Caco-2 (cell line): Measurements from ENCODE around the gene SMYD3. TPM values are rescaled to one million over a fixed set of nuclear protein-coding genes. Genes with fewer than 3 reads are reported as not detected.

Experiments
- BruUV-seq: library from RNA; stranded (reverse); fragments of 400-500 nt; replicated peaks from 2 replicates; lab custom pipeline; 2021; lab: Mats Ljungman, UMichigan
- CTCF ChIA-PET: fragments of 300-600 bp; sonication (Branson Sonifier 250); formaldehyde crosslinking; loops from one replicate; lab custom pipeline; 2022; ENCODE audit warnings: antibody characterized with exemption; lab: Charles Lee
- POLR2A ChIA-PET: fragments of 300-600 bp; sonication (Branson Sonifier 250); formaldehyde crosslinking; loops from one replicate; lab custom pipeline; 2022; ENCODE audit warnings: antibody characterized with exemption; lab: Charles Lee
- DNase-seq, 2 experiments: peaks; one replicate each; pipeline versions ENCODE4 v3.0.0 to v3.0.0-alpha.2; 2020 to 2022
- H3K27me3 ChIP-seq: replicated peaks from 2 replicates; pipeline ENCODE4 v1.6.0; 2011; ENCODE audit warnings: low read length; ENCODE audit not compliant: control insufficient read depth, insufficient read depth
- H3K36me3 ChIP-seq: 2 replicates; pipeline ENCODE4 v1.5.1; 2011; ENCODE audit warnings: low read length; ENCODE audit not compliant: control insufficient read depth, insufficient read depth
- H3K4me1 ChIP-seq: fragments of 250-450 bp; sonication (Bioruptor Pico); 2 replicates; pipeline ENCODE4 v1.5.1; 2020; ENCODE audit warnings: mild to moderate bottlenecking
- H3K4me3 ChIP-seq: 2 replicates; pipeline ENCODE4 v1.5.1; 2011; ENCODE audit warnings: low read depth, mild to moderate bottlenecking, control low read depth, low read length
- H3K9me3 ChIP-seq: fragments of 250-450 bp; sonication (Bioruptor Pico); 2 replicates; pipeline ENCODE4 v1.5.1; 2020; ENCODE audit warnings: mild to moderate bottlenecking, moderate library complexity
- H3K27ac Mint-ChIP-seq: one replicate; pipeline ENCODE4 v1.8.0; 2022; ENCODE audit warnings: mixed read lengths; ENCODE audit not compliant: unreplicated experiment
- H3K27me3 Mint-ChIP-seq: one replicate; pipeline ENCODE4 v1.8.0; 2022; ENCODE audit warnings: mixed read lengths; ENCODE audit not compliant: insufficient read depth, unreplicated experiment
- H3K36me3 Mint-ChIP-seq: one replicate; pipeline ENCODE4 v1.8.0; 2022; ENCODE audit warnings: mild to moderate bottlenecking, mixed read lengths; ENCODE audit not compliant: insufficient read depth, unreplicated experiment
- H3K4me1 Mint-ChIP-seq: one replicate; pipeline ENCODE4 v1.8.0; 2022; ENCODE audit warnings: low read depth, mixed read lengths; ENCODE audit not compliant: unreplicated experiment
- H3K4me3 Mint-ChIP-seq: one replicate; pipeline ENCODE4 v1.8.0; 2022; ENCODE audit warnings: mild to moderate bottlenecking, moderate library complexity, mixed read lengths; ENCODE audit not compliant: unreplicated experiment
- H3K9me3 Mint-ChIP-seq: one replicate; pipeline ENCODE4 v1.8.0; 2022; ENCODE audit warnings: mixed read lengths; ENCODE audit not compliant: unreplicated experiment
- intact Hi-C: fragments of 100-400 bp; cut with micrococcal nuclease; formaldehyde crosslinking; loops from one replicate; pipeline ENCODE4 v1.10.0; 2022; ENCODE audit not compliant: unreplicated experiment
- total RNA-seq: library from RNA; stranded (reverse); gene quantifications from 2 replicates; pipeline ENCODE4 v1.2.3, GENCODE V29; 2022
- TF ChIP-seq, protein P1 (sequence below), 2 experiments: fragments of 200-600 bp in 1 of 2; IDR thresholded peaks; 1 replicate in 1 of 2; 2 replicates in 1 of 2; pipeline versions ENCODE4 v1.5.1 to v1.8.0; 2011 to 2022; ENCODE audit warnings: antibody characterized with exemption in 1 of 2, control low read depth in 1 of 2, inconsistent platforms in 1 of 2, low read depth in 1 of 2, low read length in 1 of 2, mild to moderate bottlenecking in 1 of 2, moderate library complexity in 1 of 2; ENCODE audit not compliant: insufficient read depth in 1 of 2, severe bottlenecking in 1 of 2, unreplicated experiment in 1 of 2

The SMYD3 gene
- total RNA-seq, 1 experiment from 2014 or later, result 33.0 TPM

DNA sequence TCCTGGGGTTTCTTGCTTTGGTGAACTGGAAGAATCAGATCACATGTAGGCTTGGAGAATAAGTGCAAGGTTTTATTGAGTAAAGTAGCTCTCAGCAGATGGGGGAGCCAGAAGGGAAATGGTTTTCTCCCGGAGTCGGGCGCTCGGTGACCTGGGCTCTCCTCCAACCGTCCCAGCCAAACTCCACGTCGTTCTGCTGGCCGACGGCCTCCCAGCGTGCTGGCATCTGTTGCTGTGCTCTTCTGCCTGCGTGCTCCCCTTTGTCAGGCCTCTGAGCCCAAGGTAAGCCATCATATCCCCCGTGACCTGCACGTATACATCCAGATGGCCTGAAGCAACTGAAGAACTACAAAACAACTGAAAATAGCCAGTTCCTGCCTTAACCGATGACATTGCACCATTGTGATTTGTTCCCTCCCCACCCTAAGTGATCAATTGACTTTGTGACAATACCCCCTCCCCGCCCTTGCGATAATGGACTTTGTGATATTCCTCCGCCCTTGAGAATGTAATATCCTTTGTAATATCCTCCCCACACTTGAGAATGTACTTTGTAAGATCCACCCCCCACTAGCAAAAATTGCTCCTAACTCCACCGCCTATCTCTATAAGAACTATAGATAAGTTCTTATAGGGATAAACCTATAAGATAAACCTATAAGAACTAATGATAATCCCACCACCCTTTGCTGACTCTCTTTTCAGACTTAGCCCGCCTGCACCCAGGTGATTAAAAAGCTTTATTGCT, 88.3 kb downstream of the SMYD3 start:
- no peaks in the 10 kb centered on the region for H3K27me3 Mint-ChIP-seq
- H3K36me3 ChIP-seq, result no peaks in the 10 kb centered on the region
- TF ChIP-seq, protein P1, sequence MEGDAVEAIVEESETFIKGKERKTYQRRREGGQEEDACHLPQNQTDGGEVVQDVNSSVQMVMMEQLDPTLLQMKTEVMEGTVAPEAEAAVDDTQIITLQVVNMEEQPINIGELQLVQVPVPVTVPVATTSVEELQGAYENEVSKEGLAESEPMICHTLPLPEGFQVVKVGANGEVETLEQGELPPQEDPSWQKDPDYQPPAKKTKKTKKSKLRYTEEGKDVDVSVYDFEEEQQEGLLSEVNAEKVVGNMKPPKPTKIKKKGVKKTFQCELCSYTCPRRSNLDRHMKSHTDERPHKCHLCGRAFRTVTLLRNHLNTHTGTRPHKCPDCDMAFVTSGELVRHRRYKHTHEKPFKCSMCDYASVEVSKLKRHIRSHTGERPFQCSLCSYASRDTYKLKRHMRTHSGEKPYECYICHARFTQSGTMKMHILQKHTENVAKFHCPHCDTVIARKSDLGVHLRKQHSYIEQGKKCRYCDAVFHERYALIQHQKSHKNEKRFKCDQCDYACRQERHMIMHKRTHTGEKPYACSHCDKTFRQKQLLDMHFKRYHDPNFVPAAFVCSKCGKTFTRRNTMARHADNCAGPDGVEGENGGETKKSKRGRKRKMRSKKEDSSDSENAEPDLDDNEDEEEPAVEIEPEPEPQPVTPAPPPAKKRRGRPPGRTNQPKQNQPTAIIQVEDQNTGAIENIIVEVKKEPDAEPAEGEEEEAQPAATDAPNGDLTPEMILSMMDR (IDR thresholded peaks at IDR 0.05; ENCODE audit: insufficient read depth in 1 of 2, low read depth in 1 of 2, low read length in 1 of 2, severe bottlenecking in 1 of 2, unreplicated experiment in 1 of 2), result no peak
- H3K36me3 Mint-ChIP-seq, result peaks cover 5% of the 10 kb centered on the region
- no peak overlapping the region for H3K4me3 ChIP-seq
- DNase-seq, result no peak
- H3K27me3 ChIP-seq, result no peaks in the 10 kb centered on the region
- H3K9me3 ChIP-seq, result peaks cover 19% of the 10 kb centered on the region
- peaks cover 5% of the 10 kb centered on the region for H3K4me1 Mint-ChIP-seq
- peaks cover 29% of the 10 kb centered on the region for H3K9me3 Mint-ChIP-seq
- H3K27ac Mint-ChIP-seq, result no peak overlapping the region
- ChIA-PET CTCF (no interaction called here), POLR2A (no interaction called here)
- intact Hi-C loops, result no loop called here
- H3K4me3 Mint-ChIP-seq, result no peak overlapping the region
- H3K4me1 ChIP-seq, result peaks cover 14% of the 10 kb centered on the region; the same call in 1 of the 2 replicates
- no TSS peak for BruUV-seq

DNA sequence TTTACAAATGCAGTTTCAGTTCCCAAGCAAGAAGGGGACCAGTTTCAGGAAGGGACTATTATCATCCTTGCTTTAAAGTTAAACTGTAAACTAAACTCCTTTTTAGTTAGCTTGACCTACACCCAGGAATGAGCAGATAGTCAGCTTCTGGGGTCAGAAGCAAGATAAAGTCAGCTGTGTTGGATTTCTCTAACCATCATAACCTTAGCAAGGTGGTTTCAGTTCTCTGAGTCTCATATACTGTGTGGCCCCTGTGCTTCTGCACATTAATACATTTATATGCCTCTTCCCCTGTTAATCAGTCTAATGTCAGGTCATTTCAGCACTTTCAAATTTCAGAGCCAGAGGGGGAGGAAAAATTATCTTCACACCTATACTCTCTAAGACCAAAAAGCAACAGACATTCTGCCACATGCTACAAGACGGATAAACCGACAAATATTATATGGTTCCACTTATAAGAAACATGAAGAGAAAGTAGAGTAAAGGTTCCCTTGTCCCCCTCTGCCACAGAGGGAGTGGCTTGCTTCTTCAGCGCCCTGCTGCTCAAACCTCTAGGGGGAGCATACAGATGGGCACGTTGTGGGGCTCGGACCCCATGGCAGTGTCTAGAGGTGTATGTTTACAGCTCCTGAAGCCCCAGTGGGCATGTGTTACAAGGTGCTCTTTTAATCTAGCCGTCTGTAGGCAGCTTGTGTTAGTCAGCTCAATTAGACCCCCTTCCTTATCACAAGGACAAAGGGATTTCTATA, 89.1 kb downstream of the SMYD3 start:
- H3K27ac Mint-ChIP-seq, result no peak overlapping the region
- H3K4me3 Mint-ChIP-seq, result no peak overlapping the region
- POLR2A ChIA-PET, result no interaction called here
- no peak for DNase-seq
- CTCF ChIA-PET, result no interaction called here
- peaks cover 29% of the 10 kb centered on the region for H3K9me3 Mint-ChIP-seq
- intact Hi-C loops, result no loop called here
- Histone ChIP-seq H3K9me3 (peaks cover 19% of the 10 kb centered on the region), H3K36me3 (no peaks in the 10 kb centered on the region), H3K4me1 (peaks cover 12% of the 10 kb centered on the region; the same call in 1 of the 2 replicates), H3K27me3 (no peaks in the 10 kb centered on the region), H3K4me3 (no peak overlapping the region)
- BruUV-seq, result no TSS peak
- TF ChIP-seq, protein P1 (IDR thresholded peaks at IDR 0.05; ENCODE audit: insufficient read depth in 1 of 2, low read depth in 1 of 2, low read length in 1 of 2, severe bottlenecking in 1 of 2, unreplicated experiment in 1 of 2), result no peak
- peaks cover 5% of the 10 kb centered on the region for H3K36me3 Mint-ChIP-seq
- peaks cover 5% of the 10 kb centered on the region for H3K4me1 Mint-ChIP-seq
- no peaks in the 10 kb centered on the region for H3K27me3 Mint-ChIP-seq

DNA sequence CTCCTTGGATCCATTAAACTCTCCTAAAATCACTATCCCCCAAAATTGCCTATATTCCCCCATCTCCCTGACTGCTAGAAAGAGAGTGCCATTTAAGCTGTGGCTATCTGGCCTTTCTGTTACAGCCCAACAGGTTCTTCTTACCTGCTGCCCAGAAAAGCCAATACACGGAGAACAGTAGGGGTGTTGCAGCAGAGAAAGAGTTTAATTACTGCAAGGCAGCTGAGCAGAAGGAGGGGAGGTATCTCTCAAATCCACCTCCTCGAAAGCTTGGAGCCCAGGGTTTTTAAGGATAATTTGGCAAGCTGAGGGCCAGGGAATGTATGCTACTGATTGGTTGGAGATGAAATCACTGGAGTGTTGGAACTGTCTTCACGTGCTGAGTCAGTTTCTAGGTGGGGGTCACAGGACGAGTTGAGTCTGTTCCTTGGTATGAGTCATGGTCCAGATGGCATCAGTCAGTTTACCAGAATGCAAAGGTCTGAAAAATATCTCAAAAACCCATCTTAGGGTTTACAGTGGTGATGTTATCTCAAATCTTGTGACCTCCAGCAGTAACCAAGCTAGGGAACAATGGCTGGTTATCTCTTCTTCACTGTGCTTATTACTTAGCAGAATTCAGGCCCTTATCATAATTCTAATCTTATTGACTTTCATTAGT, 89.8 kb downstream of the SMYD3 start:
- Mint-ChIP-seq H3K9me3 (peaks cover 29% of the 10 kb centered on the region), H3K27ac (no peak overlapping the region), H3K4me3 (no peak overlapping the region), H3K36me3 (peaks cover 5% of the 10 kb centered on the region), H3K4me1 (peaks cover 5% of the 10 kb centered on the region), H3K27me3 (no peaks in the 10 kb centered on the region)
- BruUV-seq, result no TSS peak
- intact Hi-C loops, result no loop called here
- Histone ChIP-seq H3K36me3 (no peaks in the 10 kb centered on the region), H3K4me1 (peaks cover 12% of the 10 kb centered on the region; the same call in 1 of the 2 replicates), H3K27me3 (no peaks in the 10 kb centered on the region), H3K4me3 (no peak overlapping the region), H3K9me3 (peaks cover 19% of the 10 kb centered on the region)
- ChIA-PET CTCF (no interaction called here), POLR2A (no interaction called here)
- TF ChIP-seq, protein P1 (IDR thresholded peaks at IDR 0.05; ENCODE audit: insufficient read depth in 1 of 2, low read depth in 1 of 2, low read length in 1 of 2, severe bottlenecking in 1 of 2, unreplicated experiment in 1 of 2), result no peak
- DNase-seq, result no peak
